GM18526 (cell line): ENCODE results near the gene DTNBP1.

Experiments
- POLR2A ChIP-seq: IDR thresholded peaks from 3 replicates; pipeline ENCODE4 v1.6.1; 2011; ENCODE audit not compliant: insufficient read length; ENCODE audit errors: extremely low read depth

The DTNBP1 gene

DNA sequence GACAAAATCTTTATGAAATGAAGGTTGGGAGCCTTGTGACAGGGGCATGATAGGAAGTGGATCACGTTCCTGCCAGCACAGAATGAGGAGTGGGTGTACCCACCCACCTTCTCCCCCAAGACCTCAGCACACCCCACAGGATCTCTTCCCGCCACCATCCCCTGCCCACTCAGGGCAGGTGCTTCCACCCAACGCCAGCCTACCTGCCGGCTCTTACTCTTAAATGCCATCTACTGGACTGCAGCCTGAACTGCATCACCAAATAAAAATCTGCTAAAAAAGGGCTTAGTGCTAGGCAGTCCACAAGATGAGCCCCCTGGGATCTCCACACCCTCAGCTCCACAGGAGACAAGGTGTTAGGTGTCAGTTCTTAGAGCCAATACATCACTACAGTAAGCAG, 20.6 kb downstream of the DTNBP1 start:
- TF ChIP-seq POLR2A, result no peak

DNA sequence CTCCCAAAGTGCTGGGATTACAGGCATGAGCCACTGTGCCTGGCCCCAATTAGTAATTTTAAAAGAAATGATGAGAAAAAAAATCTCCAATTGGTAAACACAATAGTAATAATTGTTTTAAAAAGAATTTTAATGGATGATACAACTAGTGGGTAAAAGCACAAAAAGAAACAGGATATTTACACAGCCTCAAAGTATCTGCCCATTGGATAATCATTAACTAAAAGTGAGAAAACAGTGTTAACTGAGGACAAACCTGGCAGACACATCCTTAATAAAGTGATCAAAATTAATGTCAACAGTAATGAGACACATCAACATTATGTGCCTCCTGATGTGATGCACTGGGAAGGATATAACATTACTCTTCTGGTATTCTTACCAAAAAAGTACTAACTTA, 24.5 kb downstream of the DTNBP1 start:
- TF ChIP-seq POLR2A, result no peak

DNA sequence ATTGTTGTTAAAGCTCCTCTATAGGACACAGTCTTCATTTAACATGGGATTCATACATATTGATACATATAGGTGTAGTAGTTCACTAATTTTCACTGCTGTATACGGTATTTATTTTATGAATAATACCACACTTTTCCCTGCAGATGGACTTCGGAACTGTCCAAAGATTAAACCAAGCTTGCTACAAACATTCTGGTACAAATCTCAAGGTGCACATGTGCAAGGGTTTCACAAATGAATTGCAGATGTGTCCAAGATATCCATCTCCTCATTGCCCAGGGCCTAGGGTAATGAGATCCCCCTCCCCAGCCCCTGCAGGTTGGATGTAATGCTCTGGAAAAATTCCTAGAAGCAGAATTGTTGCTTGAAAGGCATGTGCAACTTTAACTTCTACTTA, 31.4 kb downstream of the DTNBP1 start:
- no peak for TF ChIP-seq POLR2A

DNA sequence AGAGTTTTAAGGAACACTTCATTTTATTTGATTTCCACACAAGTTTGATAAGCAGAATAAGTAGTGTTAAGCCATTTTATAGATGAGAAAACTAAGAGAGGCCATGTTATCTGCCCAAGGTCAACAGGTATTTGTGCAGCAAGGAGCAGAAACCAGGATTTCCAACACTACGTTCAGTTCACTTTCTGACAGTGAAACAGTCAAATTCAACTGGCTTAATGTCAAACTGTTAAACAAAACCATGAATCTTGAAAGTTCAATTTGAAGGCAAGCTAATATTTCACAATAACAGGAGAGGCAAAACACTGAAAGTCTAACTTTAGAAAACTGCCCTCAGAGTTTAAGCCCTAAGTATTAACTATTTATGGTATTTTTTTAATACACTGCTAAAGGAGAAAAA, 32.6 kb downstream of the DTNBP1 start:
- no peak for TF ChIP-seq POLR2A

DNA sequence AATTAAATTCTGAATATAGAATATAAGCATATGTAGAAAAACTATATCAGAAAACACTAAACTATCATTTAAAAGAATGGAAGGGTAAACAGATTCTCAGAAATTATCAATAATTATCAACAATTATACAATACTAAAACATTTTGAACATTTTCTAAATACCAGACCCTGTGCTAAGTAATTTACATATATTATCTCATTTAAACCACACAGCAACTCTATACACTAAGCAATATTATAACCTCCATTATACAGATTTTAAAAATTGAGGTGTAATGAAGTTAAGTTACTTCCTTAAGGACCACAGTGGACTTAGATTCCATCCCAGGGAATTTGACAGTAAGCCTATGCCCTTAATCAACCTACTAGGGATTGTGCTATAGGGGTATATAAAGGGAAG, 33.3 kb downstream of the DTNBP1 start:
- no peak for TF ChIP-seq POLR2A

DNA sequence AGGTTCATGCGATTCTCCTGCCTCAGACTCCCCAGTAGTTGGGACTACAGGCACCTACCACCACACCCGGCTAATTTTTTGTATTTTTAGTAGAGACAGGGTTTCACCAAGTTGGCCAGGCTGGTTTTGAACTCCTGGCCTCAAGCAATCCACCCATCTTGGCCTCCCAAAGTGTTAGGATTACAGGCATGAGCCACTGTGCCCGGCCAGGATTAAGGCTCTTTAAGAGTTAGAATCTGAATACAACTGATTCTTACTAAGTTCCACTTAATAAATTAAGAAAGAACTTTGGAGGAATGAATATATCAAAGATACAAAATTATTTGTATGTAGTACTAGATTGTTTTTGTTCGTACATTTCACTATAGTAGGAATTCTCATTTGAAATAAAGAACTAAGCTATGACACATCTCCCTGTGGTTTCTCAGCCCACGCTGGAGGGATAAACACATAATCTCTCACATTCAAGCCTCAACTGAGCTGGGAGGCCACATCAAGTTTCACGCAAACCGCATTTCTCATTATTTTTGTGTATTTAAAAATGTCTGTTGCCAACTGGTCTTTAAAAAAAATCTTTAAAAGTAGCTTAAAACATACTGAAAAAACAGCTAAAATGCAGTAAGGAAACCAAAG, 34.2 kb downstream of the DTNBP1 start:
- TF ChIP-seq POLR2A, result no peak

DNA sequence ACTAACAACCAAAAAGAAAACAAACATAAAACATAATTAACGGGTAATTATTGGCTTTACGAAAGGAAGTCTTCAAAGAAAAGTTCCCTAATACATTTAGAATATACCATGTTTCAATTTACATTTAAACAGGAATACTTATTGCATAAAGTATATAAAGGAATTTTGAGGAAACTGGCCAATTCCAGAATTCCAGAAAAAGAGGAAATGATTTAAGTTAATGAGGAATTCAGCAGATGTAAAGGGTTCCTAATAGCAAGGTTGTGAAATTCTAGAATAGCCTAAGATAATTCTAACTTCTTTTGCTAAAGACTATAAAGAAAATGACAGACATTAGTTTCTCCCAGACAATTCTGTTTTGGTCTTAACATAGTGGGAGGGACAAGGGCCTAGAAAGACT, 35.0 kb downstream of the DTNBP1 start:
- no peak for TF ChIP-seq POLR2A

DNA sequence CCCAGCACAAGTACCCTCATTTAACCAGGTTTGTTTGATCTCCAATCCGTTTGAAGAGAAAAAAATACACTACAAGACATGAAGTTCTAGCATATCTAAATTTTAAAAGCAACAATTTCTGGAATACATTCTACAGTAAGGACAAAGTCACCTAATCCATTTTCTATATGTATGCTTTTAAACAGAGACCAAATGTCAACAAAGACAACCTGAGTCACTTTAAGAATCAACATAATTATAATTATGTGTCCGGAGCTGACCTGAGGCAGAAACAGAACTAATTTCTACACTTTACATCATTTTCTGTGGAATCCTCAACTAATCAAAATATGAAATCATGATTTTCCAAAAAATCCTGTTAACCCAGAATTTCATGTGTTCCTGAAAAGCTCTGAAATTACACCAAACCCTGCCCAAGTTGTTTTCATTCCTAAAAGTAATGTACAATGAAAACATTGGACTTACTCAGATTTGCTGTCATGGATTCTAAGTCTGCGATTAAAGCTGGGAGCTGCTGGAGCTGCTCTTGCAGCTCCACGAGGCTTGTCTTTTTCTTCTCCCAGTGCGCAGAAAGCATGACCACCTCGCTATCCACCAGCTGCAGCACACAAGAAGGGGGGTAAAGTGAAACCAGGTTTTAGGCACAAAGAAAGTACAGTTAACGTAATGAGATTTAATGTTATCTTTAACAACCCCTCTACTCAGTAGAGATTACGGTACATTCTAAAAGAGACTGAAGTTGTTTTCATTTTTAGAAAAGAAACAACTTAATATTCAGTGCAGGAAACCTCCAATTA, 35.8 kb downstream of the DTNBP1 start:
- TF ChIP-seq POLR2A, result no peak

DNA sequence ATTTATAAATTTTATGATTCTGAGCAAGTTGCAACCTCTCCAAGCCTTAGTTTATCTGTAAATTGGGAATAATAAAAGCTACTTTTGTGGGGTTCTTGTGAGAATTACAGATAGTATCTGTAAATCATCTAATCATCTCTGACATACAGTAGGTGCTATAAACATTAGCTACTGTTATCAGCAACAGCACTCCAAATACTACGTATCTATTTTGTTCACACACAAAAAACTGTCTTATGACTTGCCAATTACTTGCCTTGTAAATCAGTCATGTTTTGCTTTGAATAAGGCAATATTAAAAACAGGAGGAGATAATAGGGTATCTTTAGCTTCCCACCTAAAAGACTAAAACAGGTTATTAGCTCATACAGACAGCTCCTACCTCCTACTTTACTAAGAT, 36.7 kb downstream of the DTNBP1 start:
- no peak for TF ChIP-seq POLR2A

DNA sequence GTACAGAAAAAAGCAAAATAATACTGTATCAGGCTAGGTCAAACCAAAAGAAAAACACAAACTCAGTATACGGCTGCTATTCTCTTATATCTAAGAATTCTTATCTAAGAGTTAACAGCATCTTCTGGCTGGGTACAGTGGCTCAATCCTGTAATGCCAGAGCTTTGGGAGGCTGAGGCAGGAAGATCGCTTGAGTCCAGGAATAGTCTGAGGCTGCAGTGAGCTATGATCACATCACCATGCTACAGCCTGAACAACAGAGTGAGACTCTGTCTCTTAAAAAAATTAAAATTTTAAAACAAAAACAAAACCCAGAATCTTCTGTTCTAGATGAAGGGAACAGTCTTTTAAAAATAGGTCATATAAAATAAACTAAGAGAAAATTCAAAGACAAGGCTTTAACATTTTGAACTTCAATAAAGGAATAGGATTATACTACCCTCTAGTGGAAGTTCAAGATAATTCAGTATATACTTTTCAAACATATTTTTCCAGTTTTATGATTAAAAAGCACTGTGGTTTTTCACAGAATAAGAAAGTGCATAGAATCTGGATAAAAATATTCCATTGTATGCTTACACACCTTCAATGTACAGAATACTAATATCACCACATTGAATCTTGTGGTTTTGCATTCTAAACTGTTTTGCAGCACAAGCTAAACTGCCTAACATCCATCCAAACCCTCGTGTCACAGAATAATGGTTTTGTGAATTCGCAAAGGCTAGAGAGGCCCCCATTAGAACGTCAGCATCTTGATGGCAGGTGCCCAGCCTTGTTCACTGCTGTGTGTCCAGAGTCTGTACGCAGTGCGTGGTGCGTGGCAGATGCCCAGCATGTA, 39.3 kb downstream of the DTNBP1 start:
- TF ChIP-seq POLR2A, result no peak

DNA sequence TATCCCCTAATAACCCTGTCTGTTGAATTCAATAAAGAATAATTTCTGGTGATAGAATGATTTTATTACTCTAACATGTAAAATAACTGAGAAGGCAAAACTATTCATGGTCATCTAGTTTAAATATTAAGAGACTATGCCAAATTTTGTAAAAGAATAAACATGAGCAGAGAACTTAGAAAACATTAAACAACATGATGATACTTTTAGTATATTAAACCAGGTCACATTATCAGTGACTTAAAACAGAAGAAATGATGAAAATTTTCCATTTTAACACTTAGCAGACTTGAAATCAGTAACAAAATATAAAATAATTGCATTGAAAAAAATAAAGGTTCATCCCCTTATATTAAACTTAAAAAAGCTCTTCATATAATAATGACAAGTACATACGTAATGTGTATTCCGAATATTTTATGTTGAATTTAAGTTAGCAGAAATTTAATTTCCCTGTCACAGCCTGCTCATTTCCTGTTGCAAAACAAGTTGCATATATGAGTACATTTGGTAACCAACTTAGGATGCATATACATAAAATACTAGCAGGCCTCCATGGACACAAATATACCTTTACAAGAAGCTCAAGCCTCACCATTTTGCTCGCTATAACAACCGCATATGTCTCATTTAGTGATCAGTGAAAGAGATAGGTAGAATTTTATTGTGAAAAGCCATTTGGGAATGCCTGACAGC, 40.6 kb downstream of the DTNBP1 start:
- TF ChIP-seq POLR2A, result no peak

DNA sequence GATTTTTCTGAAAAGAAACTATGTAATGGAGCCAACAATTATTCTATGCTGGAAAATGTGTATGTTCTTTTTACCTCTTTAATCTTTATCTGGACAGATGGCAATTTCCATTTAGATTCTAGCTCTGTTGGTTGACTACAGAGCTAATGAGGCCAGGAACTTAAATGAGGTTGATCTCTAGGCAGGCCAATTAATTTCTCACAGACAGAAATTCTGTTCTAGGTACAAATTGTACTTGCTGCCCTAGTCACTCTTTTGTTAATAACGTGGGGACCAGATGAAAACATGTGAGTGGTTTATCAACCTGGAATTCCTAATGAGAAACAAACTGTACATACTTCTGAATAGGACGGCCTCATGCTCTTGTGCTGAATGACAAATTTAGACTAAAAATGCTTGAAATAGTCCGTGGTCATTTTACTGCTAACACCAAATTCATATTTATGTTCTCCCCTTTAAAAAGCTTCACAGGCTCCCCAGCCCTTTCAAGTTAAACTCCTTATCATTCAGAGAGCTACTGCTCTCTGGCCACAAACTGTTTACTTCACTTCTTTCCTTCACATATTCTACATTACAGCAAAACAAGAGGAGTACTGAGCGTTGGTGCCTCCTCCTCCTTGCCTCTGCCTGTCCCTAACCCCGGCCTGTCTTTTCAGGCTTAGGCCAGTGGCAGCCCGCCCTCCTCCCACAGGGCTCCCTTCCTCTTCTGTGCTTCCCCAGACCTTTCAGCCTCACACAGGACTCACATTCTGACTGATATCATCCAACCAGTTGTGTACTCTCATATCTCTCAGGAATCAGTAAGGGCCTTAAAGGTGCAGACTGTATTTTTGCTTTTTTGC, 41.4 kb downstream of the DTNBP1 start:
- no peak for TF ChIP-seq POLR2A

DNA sequence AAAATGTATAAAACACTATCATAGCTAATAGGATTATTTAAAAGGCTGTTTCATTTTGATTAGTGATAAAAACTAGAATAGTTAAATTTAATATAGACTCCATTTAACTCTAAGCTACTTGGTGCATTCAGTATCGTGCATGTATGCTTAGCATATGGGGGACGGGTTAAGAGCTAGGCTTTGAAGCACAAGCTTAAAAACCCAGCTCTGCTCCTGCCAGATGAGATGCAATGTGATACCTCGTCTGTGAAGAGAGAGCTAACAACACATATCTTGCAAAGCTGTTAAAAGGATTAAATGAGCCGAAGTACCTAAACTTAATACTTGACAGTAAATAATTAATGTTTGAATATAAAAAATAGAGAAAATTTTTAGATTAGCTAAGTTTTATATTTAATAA, 42.2 kb downstream of the DTNBP1 start:
- no peak for TF ChIP-seq POLR2A

DNA sequence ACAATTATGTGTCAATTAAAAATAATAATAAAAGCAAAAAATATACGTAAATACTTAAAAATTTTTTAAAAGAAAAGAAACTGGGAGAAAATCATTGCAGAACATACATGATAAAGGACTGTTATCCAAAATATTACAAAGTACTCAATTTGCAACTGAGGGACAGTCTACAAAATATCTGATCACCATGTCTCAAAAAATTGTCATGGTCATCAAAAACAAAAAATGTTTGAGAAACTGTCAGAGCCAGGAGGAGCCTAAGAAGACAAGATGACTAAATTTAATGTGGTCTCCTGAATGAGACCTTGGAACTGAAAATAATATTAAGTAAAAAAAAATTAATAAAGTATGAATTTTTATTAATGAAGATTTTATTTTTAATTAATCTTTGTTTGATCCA, 43.5 kb downstream of the DTNBP1 start:
- TF ChIP-seq POLR2A, result no peak
